GM12878 (cell line): Measurements from ENCODE around the gene C16orf90. TPM values are rescaled to one million over a fixed set of nuclear protein-coding genes. Genes with fewer than 3 reads are reported as not detected.

Experiments used
- ATAC-seq: fragments of 200-7000 bp; cut with Tn5 transposase; 3 replicates; pipeline ENCODE4 v1.9.1; 2020; ENCODE audit warnings: mild to moderate bottlenecking, moderate library complexity
- BruUV-seq: library from RNA; stranded (reverse); fragments of 400-500 nt; replicated peaks from 2 replicates; lab custom pipeline; 2021; lab: Mats Ljungman, UMichigan
- CTCF ChIA-PET: fragments of 300-600 bp; sonication (Branson Sonifier 250); formaldehyde crosslinking; extraction: SDS; loops from one replicate; lab custom pipeline; 2021; ENCODE audit warnings: inconsistent platforms; lab: Yijun Ruan, JAX
- POLR2A ChIA-PET: fragments of 350-600 bp; formaldehyde crosslinking; extraction: SDS; loops from one replicate; lab custom pipeline; 2021; ENCODE audit warnings: inconsistent platforms; lab: Charles Lee
- RAD21 ChIA-PET: fragments of 300-600 bp; sonication (Branson Sonifier 250); formaldehyde crosslinking; loops from one replicate; lab custom pipeline; 2023; ENCODE audit warnings: antibody characterized with exemption; ENCODE audit not compliant: unreplicated experiment; lab: Charles Lee
- SMC1A ChIA-PET: fragments of 300-600 bp; sonication (Branson Sonifier 250); formaldehyde crosslinking; loops from one replicate; lab custom pipeline; 2023; ENCODE audit not compliant: unreplicated experiment, uncharacterized antibody; lab: Charles Lee
- DNase-seq: peaks from one replicate; pipeline ENCODE4 v3.0.0-alpha.2; 2011; ENCODE audit warnings: low read depth, low spot score
- FAIRE-seq: peaks from 3 replicates; lab custom pipeline; 2011; peaks lifted over from hg19 to GRCh38; lab: Jason Lieb, UNC
- H2AFZ ChIP-seq: 2 replicates; pipeline ENCODE4 v1.6.0; 2011; ENCODE audit warnings: low read depth, low read length, control low read depth; ENCODE audit not compliant: control insufficient read depth
- H3K27ac ChIP-seq: 2 replicates; pipeline ENCODE4 v1.5.1; 2011; ENCODE audit warnings: control low read depth; ENCODE audit not compliant: control insufficient read depth, insufficient read depth
- H3K27me3 ChIP-seq, 2 experiments: replicated peaks in 1 of 2; 2 replicates each; pipeline versions ENCODE4 v1.6.0 to v1.6.1; 2011; ENCODE audit warnings: low read length in 1 of 2; ENCODE audit not compliant: control insufficient read depth in 2 of 2, insufficient read depth in 2 of 2
- H3K36me3 ChIP-seq, 2 experiments: 2 replicates each; pipeline ENCODE4 v1.5.1; 2011; ENCODE audit warnings: low read length in 1 of 2; ENCODE audit not compliant: control insufficient read depth in 2 of 2, insufficient read depth in 2 of 2
- H3K4me1 ChIP-seq: 2 replicates; pipeline ENCODE4 v1.6.1; 2011; ENCODE audit warnings: mild to moderate bottlenecking, low read length, moderate library complexity, mixed read lengths; ENCODE audit not compliant: control insufficient read depth, insufficient read depth
- H3K4me2 ChIP-seq: 2 replicates; pipeline ENCODE4 v1.6.0; 2011; ENCODE audit warnings: control low read depth; ENCODE audit not compliant: control insufficient read depth, insufficient read depth
- H3K4me3 ChIP-seq: fragments of 200-600 bp; sonication (generic); 2 replicates; pipeline ENCODE4 v1.5.1; 2016
- H3K79me2 ChIP-seq: 2 replicates; pipeline ENCODE4 v1.6.0; 2011; ENCODE audit warnings: low read length; ENCODE audit not compliant: control insufficient read depth, insufficient read depth
- H3K9ac ChIP-seq: 2 replicates; pipeline ENCODE4 v1.8.0; 2011; ENCODE audit warnings: low read length, control low read depth, mixed read lengths; ENCODE audit not compliant: control insufficient read depth, insufficient read depth
- H3K9me3 ChIP-seq: replicated peaks from 3 replicates; pipeline ENCODE4 v1.5.1; 2011; ENCODE audit warnings: mild to moderate bottlenecking, low read length; ENCODE audit not compliant: control insufficient read depth, insufficient read depth
- H4K20me1 ChIP-seq: 2 replicates; pipeline ENCODE4 v1.6.0; 2011; ENCODE audit not compliant: control insufficient read depth, insufficient read depth
- BMI1 ChIP-seq: fragments of 450-650 bp; IDR thresholded peaks from 2 replicates; pipeline ENCODE4 v1.6.1; 2016; ENCODE audit warnings: mild to moderate bottlenecking, moderate library complexity, borderline replicate concordance
- MTA2 ChIP-seq: fragments of 450-650 bp; IDR thresholded peaks from 2 replicates; pipeline ENCODE4 v1.6.1; 2016; ENCODE audit warnings: low read depth, mild to moderate bottlenecking, moderate library complexity
- MXI1 ChIP-seq: fragments of 150-350 bp; IDR thresholded peaks from 2 replicates; pipeline ENCODE4 v1.6.1; 2011; ENCODE audit warnings: low read depth, mild to moderate bottlenecking, inconsistent platforms, low read length, improper control_type of control experiment
- NFYB ChIP-seq: IDR thresholded peaks from 2 replicates; pipeline ENCODE4 v1.6.1; 2011; ENCODE audit warnings: low read depth, mild to moderate bottlenecking, low read length, improper control_type of control experiment, moderate library complexity; ENCODE audit not compliant: insufficient read depth
- NR2C1 ChIP-seq: fragments of 450-650 bp; IDR thresholded peaks from 2 replicates; pipeline ENCODE4 v1.6.1; 2017; ENCODE audit warnings: antibody characterized with exemption, mild to moderate bottlenecking, moderate library complexity
- NRF1 ChIP-seq: conservative IDR thresholded peaks from 2 replicates; pipeline ENCODE4 v1.6.1; 2011; ENCODE audit warnings: mild to moderate bottlenecking, low read depth, low read length, improper control_type of control experiment
- POU2F2 ChIP-seq: IDR thresholded peaks from 3 replicates; pipeline ENCODE4 v1.6.1; 2011; ENCODE audit warnings: low read depth, mild to moderate bottlenecking, low read length, borderline replicate concordance
- RAD21 ChIP-seq: IDR thresholded peaks from 2 replicates; pipeline ENCODE4 v1.6.1; 2011; ENCODE audit warnings: mild to moderate bottlenecking, low read depth, low read length, moderate library complexity; ENCODE audit not compliant: insufficient read depth
- RUNX3 ChIP-seq: IDR thresholded peaks from 2 replicates; pipeline ENCODE4 v1.6.1; 2012; ENCODE audit warnings: low read length, inconsistent platforms
- SMARCA5 ChIP-seq: fragments of 450-650 bp; IDR thresholded peaks from 2 replicates; pipeline ENCODE4 v1.6.1; 2017; ENCODE audit warnings: mild to moderate bottlenecking
- STAT1 ChIP-seq: fragments of 450-650 bp; conservative IDR thresholded peaks from 2 replicates; pipeline ENCODE4 v1.6.1; 2014; ENCODE audit warnings: antibody characterized with exemption, mild to moderate bottlenecking
- ZNF384 ChIP-seq: IDR thresholded peaks from 2 replicates; pipeline ENCODE4 v1.6.1; 2012; ENCODE audit warnings: low read depth, mild to moderate bottlenecking, low read length, improper control_type of control experiment, borderline replicate concordance
- WGBS: methylation state at CpG from one replicate; pipeline ENCODE4 v1.1.6; 2016; ENCODE audit warnings: low lambda C conversion rate; ENCODE audit not compliant: insufficient replicate concordance, insufficient coverage; ENCODE audit errors: missing lambda C conversion rate; 5-methylcytosine and 5-hydroxymethylcytosine counted together
- in situ Hi-C: fragments of 300-500 bp; cut with MboI; formaldehyde crosslinking; loops from 9 replicates; pipeline ENCODE4 v1.14.3; 2018; ENCODE audit warnings: mixed read lengths
- intact Hi-C: fragments of 100-400 bp; cut with micrococcal nuclease; formaldehyde crosslinking; loops from one replicate; pipeline ENCODE4 v1.14.2; 2022; ENCODE audit not compliant: unreplicated experiment
- polyA plus RNA-seq, 11 experiments: library from polyadenylated mRNA; depleted of rRNA in 4 of 11; unstranded in 6 of 11; stranded (reverse) in 5 of 11; fragments of >200 nt; fragmentation: Nextera tagmentation in 4 of 11; fragmentation: Illumina TruSeq in 1 of 11; extraction: Ambion mirVana in 4 of 11; extraction: Trizol in 1 of 11; gene quantifications; 1 replicate in 1 of 11; 2 replicates in 10 of 11; pipeline versions ENCODE4 v1.2.1 to v1.2.3, GENCODE V29; 2011 to 2016; ENCODE audit warnings: inconsistent platforms in 2 of 11, missing spikeins in 2 of 11, low read depth in 1 of 11
- total RNA-seq, 4 experiments: library from RNA; depleted of rRNA in 3 of 4; stranded (reverse); fragments of >200 nt in 3 of 4; fragmentation: Illumina TruSeq in 1 of 4; extraction: Trizol in 1 of 4; gene quantifications; 2 replicates each; pipeline versions ENCODE4 v1.2.1 to v1.2.3, GENCODE V29; 2013 to 2021
- TF ChIP-seq, protein P1 (sequence below): IDR thresholded peaks from 2 replicates; pipeline ENCODE4 v1.6.1; 2012; ENCODE audit warnings: low read depth, low read length, improper control_type of control experiment
- TF ChIP-seq, protein P2 (sequence below): fragments of 450-650 bp; conservative IDR thresholded peaks from 2 replicates; pipeline ENCODE4 v1.6.1; 2017; ENCODE audit warnings: mild to moderate bottlenecking, moderate library complexity
- TF ChIP-seq, protein P3 (sequence below): IDR thresholded peaks from 2 replicates; pipeline ENCODE4 v1.6.1; 2011; ENCODE audit warnings: borderline replicate concordance, low read depth, mild to moderate bottlenecking, moderate library complexity, low read length; ENCODE audit not compliant: insufficient read depth, poor library complexity, severe bottlenecking

The C16orf90 gene
- total and polyA plus RNA-seq, 10 of the 15 experiments (the other 5 are each of a cell fraction or from before 2014, with no cell fraction given) = not detected

DNA sequence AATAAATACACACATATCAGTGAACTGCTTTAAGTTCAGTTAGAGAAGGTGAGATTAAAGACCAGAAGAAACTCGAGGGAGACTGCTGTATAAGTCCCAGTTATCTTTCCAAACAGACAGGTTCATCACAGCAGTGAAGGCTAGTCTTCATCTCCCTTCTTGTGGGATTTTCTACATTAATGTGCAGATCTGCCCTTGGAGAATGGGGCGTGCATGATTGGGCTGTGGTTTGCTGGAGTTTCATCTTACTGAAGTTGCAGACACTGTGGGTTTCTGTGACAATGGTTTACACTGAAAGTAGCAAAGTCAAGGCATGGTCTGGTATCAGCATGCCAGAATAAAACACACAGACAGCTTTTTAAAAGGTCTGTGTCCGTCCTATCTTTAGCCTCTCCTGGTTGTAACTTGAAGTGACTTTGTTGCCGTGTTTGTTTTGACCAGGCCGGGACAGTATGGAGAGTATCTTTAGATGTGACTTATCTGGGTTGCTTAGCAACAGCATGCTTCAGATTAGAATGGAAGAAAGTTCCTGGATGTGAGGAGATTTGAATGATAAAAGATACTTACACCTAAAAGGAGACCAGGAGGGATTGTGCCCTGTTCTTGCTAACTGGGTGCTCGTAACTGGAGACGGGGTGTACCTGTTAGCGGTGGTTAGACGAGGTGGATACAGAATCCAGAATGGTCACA lies 35.7 kb downstream of the C16orf90 start:
- H3K9ac ChIP-seq = peak overlapping the region; percentile 79; the same call in 1 of the 2 replicates
- ChIA-PET POLR2A (interaction anchor here (1.0 kb wide), 1 partner anchor 16 kb away, joined by 3 read pairs; the partner anchor contains the start of genes NAA60 and ZNF597), SMC1A (interaction anchor here (1.5 kb wide), 1 partner anchor 176 kb away, joined by 4 read pairs; the partner anchor contains the start of gene ZNF263), RAD21 (no interaction called here), CTCF (interaction anchor here (2.7 to 2.9 kb wide), 2 partner anchors 192 to 330 kb away, joined by 9 to 12 read pairs; no protein-coding TSS in a partner anchor)
- 0 out of 2 replicates have a peak overlapping the region, but pooled peaks have one; percentile 27 for H3K27ac ChIP-seq
- H3K9me3 ChIP-seq = no peaks in the 10 kb centered on the region
- FAIRE-seq (peak; percentile 23), DNase-seq (no peak), ATAC-seq (no peak)
- H3K4me3 ChIP-seq = peak overlapping the region; percentile 77
- peaks cover 66% of the 10 kb centered on the region for H3K79me2 ChIP-seq
- H3K4me2 ChIP-seq = peak overlapping the region; percentile 86
- BruUV-seq = TSS peak; percentile 57
- in situ Hi-C loops = no loop called here
- H3K4me1 ChIP-seq = peaks cover 21% of the 10 kb centered on the region
- WGBS = 81% methylated on average over 9 of the region's 9 CpGs
- H4K20me1 ChIP-seq = peaks cover under 1% of the 10 kb centered on the region; the same call in 1 of the 2 replicates
- intact Hi-C loops = loop anchor here (1.0 to 5.0 kb wide), 4 partner anchors 43 to 271 kb away; partner anchors contain the start of genes CLUAP1, OR1F1, ZNF174 and ZSCAN32
- no peaks in the 10 kb centered on the region; a peak in 1 of 4 replicates for H3K36me3 ChIP-seq
- H2AFZ ChIP-seq = no peak overlapping the region
- no peaks in the 10 kb centered on the region for H3K27me3 ChIP-seq
- TF ChIP-seq RUNX3 = peak; percentile 45
- no peak for TF ChIP-seq POU2F2
- no peak for TF ChIP-seq MTA2
- TF ChIP-seq BMI1 = peak; percentile 66; the same call in 1 of the 2 replicates
- TF ChIP-seq, protein P1, sequence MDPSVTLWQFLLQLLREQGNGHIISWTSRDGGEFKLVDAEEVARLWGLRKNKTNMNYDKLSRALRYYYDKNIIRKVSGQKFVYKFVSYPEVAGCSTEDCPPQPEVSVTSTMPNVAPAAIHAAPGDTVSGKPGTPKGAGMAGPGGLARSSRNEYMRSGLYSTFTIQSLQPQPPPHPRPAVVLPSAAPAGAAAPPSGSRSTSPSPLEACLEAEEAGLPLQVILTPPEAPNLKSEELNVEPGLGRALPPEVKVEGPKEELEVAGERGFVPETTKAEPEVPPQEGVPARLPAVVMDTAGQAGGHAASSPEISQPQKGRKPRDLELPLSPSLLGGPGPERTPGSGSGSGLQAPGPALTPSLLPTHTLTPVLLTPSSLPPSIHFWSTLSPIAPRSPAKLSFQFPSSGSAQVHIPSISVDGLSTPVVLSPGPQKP = no peak
- TF ChIP-seq NFYB = no peak
- no peak for TF ChIP-seq NR2C1
- TF ChIP-seq, protein P2, sequence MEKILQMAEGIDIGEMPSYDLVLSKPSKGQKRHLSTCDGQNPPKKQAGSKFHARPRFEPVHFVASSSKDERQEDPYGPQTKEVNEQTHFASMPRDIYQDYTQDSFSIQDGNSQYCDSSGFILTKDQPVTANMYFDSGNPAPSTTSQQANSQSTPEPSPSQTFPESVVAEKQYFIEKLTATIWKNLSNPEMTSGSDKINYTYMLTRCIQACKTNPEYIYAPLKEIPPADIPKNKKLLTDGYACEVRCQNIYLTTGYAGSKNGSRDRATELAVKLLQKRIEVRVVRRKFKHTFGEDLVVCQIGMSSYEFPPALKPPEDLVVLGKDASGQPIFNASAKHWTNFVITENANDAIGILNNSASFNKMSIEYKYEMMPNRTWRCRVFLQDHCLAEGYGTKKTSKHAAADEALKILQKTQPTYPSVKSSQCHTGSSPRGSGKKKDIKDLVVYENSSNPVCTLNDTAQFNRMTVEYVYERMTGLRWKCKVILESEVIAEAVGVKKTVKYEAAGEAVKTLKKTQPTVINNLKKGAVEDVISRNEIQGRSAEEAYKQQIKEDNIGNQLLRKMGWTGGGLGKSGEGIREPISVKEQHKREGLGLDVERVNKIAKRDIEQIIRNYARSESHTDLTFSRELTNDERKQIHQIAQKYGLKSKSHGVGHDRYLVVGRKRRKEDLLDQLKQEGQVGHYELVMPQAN = no peak
- no peak for TF ChIP-seq ZNF384
- TF ChIP-seq NRF1 = no peak
- TF ChIP-seq, protein P3, sequence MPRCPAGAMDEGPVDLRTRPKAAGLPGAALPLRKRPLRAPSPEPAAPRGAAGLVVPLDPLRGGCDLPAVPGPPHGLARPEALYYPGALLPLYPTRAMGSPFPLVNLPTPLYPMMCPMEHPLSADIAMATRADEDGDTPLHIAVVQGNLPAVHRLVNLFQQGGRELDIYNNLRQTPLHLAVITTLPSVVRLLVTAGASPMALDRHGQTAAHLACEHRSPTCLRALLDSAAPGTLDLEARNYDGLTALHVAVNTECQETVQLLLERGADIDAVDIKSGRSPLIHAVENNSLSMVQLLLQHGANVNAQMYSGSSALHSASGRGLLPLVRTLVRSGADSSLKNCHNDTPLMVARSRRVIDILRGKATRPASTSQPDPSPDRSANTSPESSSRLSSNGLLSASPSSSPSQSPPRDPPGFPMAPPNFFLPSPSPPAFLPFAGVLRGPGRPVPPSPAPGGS = no peak
- no peak for TF ChIP-seq SMARCA5
- no peak for TF ChIP-seq STAT1
- peak; percentile 46; the same call in 1 of the 2 replicates for TF ChIP-seq MXI1
- no peak for TF ChIP-seq RAD21
